Breast epithelium (tissue), 3 donors: Measurements from ENCODE around the gene PTPRM.

Source experiments
- POLR2A ChIP-seq: fragments of 450-650 bp; IDR thresholded peaks from one replicate; pipeline ENCODE4 v1.6.1; 2016; ENCODE audit warnings: antibody characterized with exemption, mild to moderate bottlenecking, moderate library complexity
- TF ChIP-seq, protein P1 (sequence below), 3 donors: fragments of 450-650 bp; IDR thresholded peaks; one replicate each; pipeline ENCODE4 v1.5.1; 2016 to 2017; ENCODE audit warnings: antibody characterized with exemption in 3 of 3, mild to moderate bottlenecking in 3 of 3, moderate library complexity in 3 of 3

DNA sequence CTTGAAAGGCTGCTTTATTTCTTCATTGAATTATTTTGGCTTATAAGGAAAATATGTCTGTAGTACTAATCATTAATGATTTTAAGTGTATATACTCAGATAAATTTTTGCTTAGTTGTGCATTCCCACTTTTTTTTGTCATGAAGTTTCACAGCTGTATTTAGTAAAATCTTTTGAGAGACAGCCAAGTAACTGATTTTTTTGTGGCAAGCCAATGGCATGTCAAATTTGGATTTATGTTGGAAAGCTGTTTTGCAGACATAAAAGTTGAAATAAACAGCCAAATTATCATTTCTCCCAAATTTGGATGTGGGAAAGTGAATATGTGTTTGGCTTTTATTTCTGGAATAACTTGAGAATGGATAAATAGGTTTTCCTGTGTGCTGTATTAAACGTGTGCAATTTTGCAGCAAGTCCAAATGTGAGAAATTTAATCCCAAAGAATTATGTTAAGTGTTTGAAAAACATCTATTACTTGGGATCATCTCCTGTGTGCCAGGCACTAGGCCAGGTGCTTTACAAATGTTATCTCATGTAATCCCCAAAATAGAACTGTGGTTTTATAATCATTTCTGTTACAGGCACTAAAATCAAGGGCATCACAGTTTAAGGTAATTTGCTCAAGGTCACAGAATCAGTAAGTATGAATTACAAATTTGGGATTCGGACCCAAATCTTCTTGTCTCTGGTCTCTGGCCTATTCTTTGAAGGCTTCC is 160.4 kb downstream of the PTPRM start:
- TF ChIP-seq, protein P1, sequence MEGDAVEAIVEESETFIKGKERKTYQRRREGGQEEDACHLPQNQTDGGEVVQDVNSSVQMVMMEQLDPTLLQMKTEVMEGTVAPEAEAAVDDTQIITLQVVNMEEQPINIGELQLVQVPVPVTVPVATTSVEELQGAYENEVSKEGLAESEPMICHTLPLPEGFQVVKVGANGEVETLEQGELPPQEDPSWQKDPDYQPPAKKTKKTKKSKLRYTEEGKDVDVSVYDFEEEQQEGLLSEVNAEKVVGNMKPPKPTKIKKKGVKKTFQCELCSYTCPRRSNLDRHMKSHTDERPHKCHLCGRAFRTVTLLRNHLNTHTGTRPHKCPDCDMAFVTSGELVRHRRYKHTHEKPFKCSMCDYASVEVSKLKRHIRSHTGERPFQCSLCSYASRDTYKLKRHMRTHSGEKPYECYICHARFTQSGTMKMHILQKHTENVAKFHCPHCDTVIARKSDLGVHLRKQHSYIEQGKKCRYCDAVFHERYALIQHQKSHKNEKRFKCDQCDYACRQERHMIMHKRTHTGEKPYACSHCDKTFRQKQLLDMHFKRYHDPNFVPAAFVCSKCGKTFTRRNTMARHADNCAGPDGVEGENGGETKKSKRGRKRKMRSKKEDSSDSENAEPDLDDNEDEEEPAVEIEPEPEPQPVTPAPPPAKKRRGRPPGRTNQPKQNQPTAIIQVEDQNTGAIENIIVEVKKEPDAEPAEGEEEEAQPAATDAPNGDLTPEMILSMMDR (IDR thresholded peaks at IDR 0.05): no peak
- no peak for TF ChIP-seq POLR2A
